GM10266 (cell line): ENCODE measurements around the gene ST7.

Experiments used
- DNase-seq: peaks from one replicate; pipeline ENCODE4 v3.0.0; 2012; ENCODE audit errors: extremely low spot score
- CTCF ChIP-seq: IDR thresholded peaks from 2 replicates; pipeline ENCODE4 v1.5.1; 2012; ENCODE audit warnings: mild to moderate bottlenecking, low read depth; ENCODE audit not compliant: control insufficient read depth, insufficient read depth; ENCODE audit errors: missing control alignments

The ST7 gene

DNA sequence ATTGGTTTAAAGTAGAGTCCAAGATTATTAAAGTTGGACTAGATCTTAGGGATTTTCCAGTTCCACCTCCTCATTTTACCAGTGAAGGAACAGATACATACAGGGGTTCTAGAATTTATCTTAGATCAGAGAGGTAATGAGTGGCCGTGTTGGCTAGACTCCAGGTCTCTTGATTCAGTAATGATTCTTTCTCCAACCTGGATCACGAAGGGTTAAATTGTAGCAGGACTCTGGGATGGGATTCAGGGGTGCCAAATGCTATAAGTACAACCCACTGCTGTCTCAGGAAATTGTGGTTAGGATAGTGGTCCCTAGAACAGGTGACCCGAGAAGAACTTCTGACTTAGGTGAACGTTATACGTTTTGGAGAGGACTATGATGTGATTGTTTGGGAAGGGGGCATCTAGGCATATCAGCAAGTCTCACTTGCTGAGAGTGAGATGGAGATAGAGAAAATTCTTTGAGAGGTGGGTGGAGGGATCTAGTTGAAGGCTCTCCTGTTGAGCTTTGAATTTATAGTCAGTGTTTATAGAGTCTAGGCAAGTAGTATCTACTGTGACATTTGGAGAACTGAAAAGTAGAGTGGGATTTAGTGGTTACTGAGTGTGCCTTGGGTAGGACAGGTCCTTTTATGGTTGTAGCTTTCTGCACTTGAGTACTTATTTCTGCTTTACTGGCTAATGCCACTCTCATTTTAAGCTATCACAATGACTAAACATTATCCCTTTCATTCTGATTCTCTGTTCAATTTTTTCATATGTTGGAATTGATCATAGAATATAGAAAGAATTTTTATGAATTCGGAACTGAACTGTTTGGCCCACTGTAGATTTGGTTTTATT lies 58.3 kb downstream of the ST7 start:
- no peak for TF ChIP-seq CTCF
- DNase-seq: peak; percentile 63

DNA sequence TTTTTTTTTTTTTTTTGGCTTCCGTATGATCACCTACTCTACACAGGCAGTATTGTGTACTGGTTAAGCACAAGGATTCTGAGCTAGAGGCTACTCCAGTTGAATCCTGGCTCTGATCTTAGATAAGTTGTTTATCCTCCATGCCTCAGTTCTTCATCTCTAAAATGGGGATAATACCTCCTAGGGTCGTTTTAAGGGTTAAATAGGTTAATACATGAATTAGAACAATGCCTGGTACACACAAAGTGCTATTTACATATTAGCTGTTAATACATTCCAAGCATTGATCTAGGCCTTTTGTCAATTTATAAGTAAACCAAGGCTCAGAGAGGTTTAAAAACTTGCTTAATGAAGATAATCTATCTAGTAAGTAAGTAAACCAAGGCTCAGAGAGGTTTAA lies 59.0 kb downstream of the ST7 start:
- no peak for DNase-seq

DNA sequence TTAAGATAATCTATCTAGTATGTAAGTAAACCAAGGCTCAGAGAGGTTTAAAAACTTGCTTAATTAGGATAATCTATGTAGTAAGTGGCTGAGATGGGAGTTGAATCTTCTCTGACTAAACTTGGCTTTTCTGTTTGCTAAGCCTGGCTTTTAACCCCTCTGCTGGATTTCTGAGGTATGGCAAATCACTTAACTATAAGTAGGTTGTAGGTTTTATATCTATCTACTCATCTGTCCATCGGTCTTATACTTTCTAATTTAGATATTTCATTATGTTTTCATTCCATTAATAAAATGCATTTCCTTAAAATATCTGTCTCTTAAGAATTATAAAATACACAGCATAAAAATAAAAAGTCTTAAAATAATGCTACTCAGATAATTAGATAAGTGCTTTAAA lies 59.4 kb downstream of the ST7 start:
- DNase-seq: no peak
- peak; percentile 45 for TF ChIP-seq CTCF

More for the DNA sequence above, 59.0 kb downstream of the ST7 start:
- TF ChIP-seq CTCF: no peak

GRCh38 chr7:117014099-117014656 lies 60.9 kb downstream of the ST7 start:
- no peak for TF ChIP-seq CTCF
- no peak for DNase-seq

GRCh38 chr7:117014673-117015133 lies 61.4 kb downstream of the ST7 start:
- TF ChIP-seq CTCF: no peak
- DNase-seq: peak; percentile 55

DNA sequence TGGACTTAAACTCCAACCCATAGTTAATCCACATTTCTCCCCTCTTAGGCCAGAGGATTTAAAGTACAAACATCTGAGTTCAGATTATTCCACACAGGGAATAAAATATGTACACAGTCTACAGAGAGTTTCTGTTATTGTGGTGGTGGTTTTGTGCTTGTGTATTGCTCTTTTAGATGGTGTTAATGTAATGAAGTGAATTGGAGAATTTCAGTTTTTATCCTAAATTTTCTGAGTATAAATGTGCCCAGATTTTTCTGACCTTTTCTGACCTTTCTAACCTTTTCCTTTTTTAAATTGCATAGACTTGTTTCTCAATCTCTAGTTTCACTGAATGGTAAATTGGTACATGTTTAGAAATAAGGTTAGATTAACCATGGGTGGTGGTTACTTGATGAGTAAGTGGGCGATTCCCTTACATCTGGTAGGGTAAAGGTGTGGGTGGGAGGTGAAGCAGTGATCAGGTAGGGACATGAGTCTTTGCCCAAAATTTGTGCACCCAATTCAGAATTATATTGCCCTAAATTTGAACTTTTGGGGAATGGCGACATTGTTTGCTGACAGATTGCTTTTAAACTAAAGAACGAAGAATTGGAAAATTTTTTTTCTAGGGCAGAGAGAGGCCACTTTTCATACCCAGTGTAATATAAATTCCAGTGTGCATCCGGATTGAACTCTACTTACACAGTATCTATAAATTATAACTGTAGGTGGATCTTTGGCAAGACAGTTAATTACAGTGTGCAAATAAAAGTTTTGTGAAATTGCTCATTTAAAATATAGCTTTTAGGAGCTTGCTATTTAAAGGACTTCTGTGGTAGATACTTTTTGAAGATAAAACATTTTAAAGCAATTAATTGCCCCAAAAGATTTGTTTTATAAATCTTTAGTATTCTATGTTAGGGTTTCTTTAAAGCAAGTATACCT lies 62.2 kb downstream of the ST7 start:
- no peak for TF ChIP-seq CTCF
- DNase-seq: no peak
